ENCODE results near the gene TTC36. TPM values are rescaled to one million over a fixed set of nuclear protein-coding genes. Genes with fewer than 3 reads are reported as not detected.

TTC36 gene
- total and polyA plus RNA-seq, 2 experiments from 2014 or later, result 0.40 to 1.0 TPM

- DNase-seq (ENCODE audit: low spot score) (peak; percentile 86), ATAC-seq (peak; percentile 78)
- Histone ChIP-seq H3K4me1 (ENCODE audit: insufficient read depth) (peaks cover 13% of the 10 kb centered on the region), H3K9me2 (ENCODE audit: insufficient read depth) (no peaks in the 10 kb centered on the region; the same call in 1 of the 2 replicates), H2AFZ (peak within 1 kb of the TSS; percentile 99), H3K4me2 (peak within 1 kb of the TSS; percentile 88), H3K4me3 (peak within 1 kb of the TSS; percentile 99), H3K27me3 (ENCODE audit: insufficient read depth) (peaks cover 6% of the 10 kb centered on the region; the same call in 1 of the 2 replicates), H3K79me2 (replicated peaks; ENCODE audit: insufficient read depth) (no peaks in the 10 kb centered on the region), H3K27ac (ENCODE audit: low read depth) (no peak within 1 kb of the TSS), H3F3A (replicated peaks; ENCODE audit: low read depth) (peaks cover 24% of the 10 kb centered on the region; the same call in 1 of the 2 replicates), H4K20me1 (replicated peaks; ENCODE audit: insufficient read depth) (0 out of 2 replicates have a peak, but pooled peaks cover 4% of the 10 kb centered on the region), H3K36me3 (ENCODE audit: insufficient read depth) (no peaks in the 10 kb centered on the region)
- no peaks in the 10 kb centered on the region; the same call in 2 of the 3 replicates for H3K36me3 Mint-ChIP-seq (ENCODE audit: low read depth)
- TF ChIP-seq ETS1 (IDR thresholded peaks at IDR 0.05) (peak; percentile 69; the same call in 1 of the 2 replicates), POLR2AphosphoS5 (IDR thresholded peaks at IDR 0.05; ENCODE audit: low read depth) (peak; percentile 71), REST (IDR thresholded peaks at IDR 0.05; ENCODE audit: unreplicated experiment) (no peak), JUNB (IDR thresholded peaks at IDR 0.05; ENCODE audit: unreplicated experiment) (no peak), CREB1 (CRISPR knock-in tag; IDR thresholded peaks at IDR 0.05; ENCODE audit: low read depth) (0 out of 2 replicates have a peak, but pooled peaks have one; percentile 31), STAT1 (IDR thresholded peaks at IDR 0.05; ENCODE audit: unreplicated experiment) (no peak)
- H3K4me3 Mint-ChIP-seq, result peak within 1 kb of the TSS; percentile 92
- no peaks in the 10 kb centered on the region for H3K9me3 Mint-ChIP-seq
- peak within 1 kb of the TSS; percentile 31 for H3K27ac Mint-ChIP-seq
- peaks cover 14% of the 10 kb centered on the region for H3K27me3 Mint-ChIP-seq (ENCODE audit: insufficient read depth, low read depth, poor library complexity)
- H3K4me1 Mint-ChIP-seq, result peaks cover 27% of the 10 kb centered on the region
Measured at GRCh38 chr11:118530683-118531596, 3.7 kb downstream of the TTC36 start, which contains the start of gene TMEM25. Gene TMEM25, plus strand, starts transcription at chr11:118531192. Its CDS starts 610 bp downstream, at chr11:118531802.

GRCh38 chr11:118531597-118532084 is 4.4 kb downstream of the TTC36 start:
- no peaks in the 10 kb centered on the region for H3K9me3 Mint-ChIP-seq
- TF ChIP-seq CTCF (conservative IDR thresholded peaks at IDR 0.05; ENCODE audit: low read depth in 2 of 2), result no peak
- TF ChIP-seq ETS1 (IDR thresholded peaks at IDR 0.05), result no peak
- no peak for TF ChIP-seq EZH2phosphoT487 (IDR thresholded peaks at IDR 0.05; ENCODE audit: unreplicated experiment)
- TF ChIP-seq STAT1 (IDR thresholded peaks at IDR 0.05; ENCODE audit: unreplicated experiment), result no peak
- TF ChIP-seq REST (IDR thresholded peaks at IDR 0.05; ENCODE audit: unreplicated experiment), result no peak
- TF ChIP-seq CREB1 (CRISPR knock-in tag; IDR thresholded peaks at IDR 0.05; ENCODE audit: low read depth), result no peak
- TF ChIP-seq POLR2AphosphoS5 (IDR thresholded peaks at IDR 0.05; ENCODE audit: low read depth), result no peak

More at GRCh38 chr11:118531597-118532084, 4.4 kb downstream of the TTC36 start:
- peak overlapping the region; percentile 92 for H3K4me3 Mint-ChIP-seq
- peaks cover 6% of the 10 kb centered on the region; the same call in 1 of the 2 replicates for H3K27me3 ChIP-seq (ENCODE audit: insufficient read depth)
- peak overlapping the region; percentile 88 for H3K4me2 ChIP-seq
- H3F3A ChIP-seq (replicated peaks; ENCODE audit: low read depth), result peaks cover 24% of the 10 kb centered on the region; the same call in 1 of the 2 replicates
- peak; percentile 9 for ATAC-seq
- H3K4me3 ChIP-seq, result peak overlapping the region; percentile 99
- H3K27ac Mint-ChIP-seq, result peak overlapping the region; percentile 31; the same call in 1 of the 2 replicates
- H2AFZ ChIP-seq, result peak overlapping the region; percentile 99
- no peak overlapping the region for H3K27ac ChIP-seq (ENCODE audit: low read depth)
- no peaks in the 10 kb centered on the region; the same call in 1 of the 2 replicates for H3K9me2 ChIP-seq (ENCODE audit: insufficient read depth)
- H3K79me2 ChIP-seq (replicated peaks; ENCODE audit: insufficient read depth), result no peaks in the 10 kb centered on the region
- H3K4me1 Mint-ChIP-seq, result peaks cover 27% of the 10 kb centered on the region
- H4K20me1 ChIP-seq (replicated peaks; ENCODE audit: insufficient read depth), result 0 out of 2 replicates have a peak, but pooled peaks cover under 1% of the 10 kb centered on the region
- peaks cover 14% of the 10 kb centered on the region for H3K27me3 Mint-ChIP-seq (ENCODE audit: insufficient read depth, low read depth, poor library complexity)
- H3K36me3 Mint-ChIP-seq (ENCODE audit: low read depth), result no peaks in the 10 kb centered on the region; the same call in 2 of the 3 replicates
- DNase-seq (ENCODE audit: low spot score), result peak; percentile 36
- H3K36me3 ChIP-seq (ENCODE audit: insufficient read depth), result no peaks in the 10 kb centered on the region
- H3K4me1 ChIP-seq (ENCODE audit: insufficient read depth), result peaks cover 13% of the 10 kb centered on the region

Data from GM23338 (cell line).